SH-SY5Y (cell line): ENCODE data around the gene LRBA.

Source experiments
- GATA2 ChIP-seq: IDR thresholded peaks from 2 replicates; pipeline ENCODE4 v1.6.1; 2011; ENCODE audit warnings: mild to moderate bottlenecking, low read depth, low read length
- GATA3 ChIP-seq: IDR thresholded peaks from 2 replicates; pipeline ENCODE4 v1.6.1; 2011; ENCODE audit warnings: low read depth, mild to moderate bottlenecking, low read length, moderate library complexity

GRCh38 chr4:150367326-150367725, 647.8 kb downstream of the LRBA start:
- TF ChIP-seq GATA2 (no peak), GATA3 (no peak)
